ENCODE measurements around the gene MRI1.
"Not testable (repeated sequence)": the region's sequence is repeated elsewhere in the genome, so short reads cannot be mapped to it uniquely, and the experiment has no call there.

The MRI1 gene

GRCh38 chr19:13778847-13779246, 14.5 kb downstream of the MRI1 start:
- Histone ChIP-seq H3K27ac (ENCODE audit: poor library complexity, severe bottlenecking) (no peak overlapping the region), H3K4me1 (ENCODE audit: insufficient read depth, poor library complexity, severe bottlenecking) (peaks cover 8% of the 10 kb centered on the region), H3K9me3 (ENCODE audit: severe bottlenecking) (no peaks in the 10 kb centered on the region), H3K36me3 (ENCODE audit: low read depth) (peaks cover 33% of the 10 kb centered on the region), H3K4me3 (ENCODE audit: severe bottlenecking) (no peak overlapping the region), H3K27me3 (ENCODE audit: insufficient read depth, poor library complexity, severe bottlenecking) (no peaks in the 10 kb centered on the region)
- ATAC-seq (ENCODE audit: low read depth) (no peak), DNase-seq (ENCODE audit: low spot score) (no peak)
- no peak for TF ChIP-seq CTCF (IDR thresholded peaks at IDR 0.05; ENCODE audit: poor library complexity, severe bottlenecking)

GRCh38 chr19:13779794-13780193, 15.5 kb downstream of the MRI1 start:
- not testable (repeated sequence) for DNase-seq (ENCODE audit: low spot score); H3K27ac ChIP-seq (ENCODE audit: poor library complexity, severe bottlenecking); H3K27me3 ChIP-seq (ENCODE audit: insufficient read depth, poor library complexity, severe bottlenecking); H3K9me3 ChIP-seq (ENCODE audit: severe bottlenecking); ATAC-seq (ENCODE audit: low read depth); H3K4me3 ChIP-seq (ENCODE audit: severe bottlenecking); H3K4me1 ChIP-seq (ENCODE audit: insufficient read depth, poor library complexity, severe bottlenecking)
- H3K36me3 ChIP-seq (ENCODE audit: low read depth) = peaks cover 33% of the 10 kb centered on the region

GRCh38 chr19:13781547-13781946, 17.2 kb downstream of the MRI1 start:
- no peaks in the 10 kb centered on the region for H3K9me3 ChIP-seq (ENCODE audit: severe bottlenecking)
- no peaks in the 10 kb centered on the region for H3K27me3 ChIP-seq (ENCODE audit: insufficient read depth, poor library complexity, severe bottlenecking)
- DNase-seq (ENCODE audit: low spot score) (no peak), ATAC-seq (ENCODE audit: low read depth) (peak; percentile 74)
- H3K4me3 ChIP-seq (ENCODE audit: severe bottlenecking) = no peak overlapping the region
- H3K4me1 ChIP-seq (ENCODE audit: insufficient read depth, poor library complexity, severe bottlenecking) = peaks cover 3% of the 10 kb centered on the region
- H3K27ac ChIP-seq (ENCODE audit: poor library complexity, severe bottlenecking) = no peak overlapping the region
- H3K36me3 ChIP-seq (ENCODE audit: low read depth) = peaks cover 21% of the 10 kb centered on the region
- TF ChIP-seq CTCF (IDR thresholded peaks at IDR 0.05; ENCODE audit: poor library complexity, severe bottlenecking) = no peak

- no peak overlapping the region for H3K27ac ChIP-seq (ENCODE audit: poor library complexity, severe bottlenecking)
- no peaks in the 10 kb centered on the region for H3K9me3 ChIP-seq (ENCODE audit: severe bottlenecking)
These were observed 18.2 kb downstream of the MRI1 start for GRCh38 chr19:13782537-13782936.

GRCh38 chr19:13783565-13784500, 19.5 kb downstream of the MRI1 start:
- Histone ChIP-seq H3K9me3 (ENCODE audit: severe bottlenecking) (no peaks in the 10 kb centered on the region), H3K4me3 (ENCODE audit: severe bottlenecking) (no peak overlapping the region), H3K4me1 (ENCODE audit: insufficient read depth, poor library complexity, severe bottlenecking) (peaks cover 9% of the 10 kb centered on the region), H3K27ac (ENCODE audit: poor library complexity, severe bottlenecking) (no peak overlapping the region), H3K36me3 (ENCODE audit: low read depth) (peaks cover 5% of the 10 kb centered on the region), H3K27me3 (ENCODE audit: insufficient read depth, poor library complexity, severe bottlenecking) (no peaks in the 10 kb centered on the region)
- TF ChIP-seq CTCF (IDR thresholded peaks at IDR 0.05; ENCODE audit: poor library complexity, severe bottlenecking) = no peak
- DNase-seq (ENCODE audit: low spot score) = no peak
- ATAC-seq (ENCODE audit: low read depth) = no peak

More at GRCh38 chr19:13782537-13782936, 18.2 kb downstream of the MRI1 start:
- DNase-seq (ENCODE audit: low spot score) = no peak
- Histone ChIP-seq H3K36me3 (ENCODE audit: low read depth) (peaks cover 18% of the 10 kb centered on the region), H3K4me3 (ENCODE audit: severe bottlenecking) (no peak overlapping the region), H3K4me1 (ENCODE audit: insufficient read depth, poor library complexity, severe bottlenecking) (peaks cover 5% of the 10 kb centered on the region), H3K27me3 (ENCODE audit: insufficient read depth, poor library complexity, severe bottlenecking) (no peaks in the 10 kb centered on the region)
- no peak for ATAC-seq (ENCODE audit: low read depth)
- no peak for TF ChIP-seq CTCF (IDR thresholded peaks at IDR 0.05; ENCODE audit: poor library complexity, severe bottlenecking)
